ENCODE data around the gene EFCAB6. TPM values are rescaled to one million over a fixed set of nuclear protein-coding genes. Genes with fewer than 3 reads are reported as not detected.

EFCAB6 gene
- total RNA-seq, 6 donors from 2014 or later: 2.4 to 94.3 (median 6.6) TPM

DNA sequence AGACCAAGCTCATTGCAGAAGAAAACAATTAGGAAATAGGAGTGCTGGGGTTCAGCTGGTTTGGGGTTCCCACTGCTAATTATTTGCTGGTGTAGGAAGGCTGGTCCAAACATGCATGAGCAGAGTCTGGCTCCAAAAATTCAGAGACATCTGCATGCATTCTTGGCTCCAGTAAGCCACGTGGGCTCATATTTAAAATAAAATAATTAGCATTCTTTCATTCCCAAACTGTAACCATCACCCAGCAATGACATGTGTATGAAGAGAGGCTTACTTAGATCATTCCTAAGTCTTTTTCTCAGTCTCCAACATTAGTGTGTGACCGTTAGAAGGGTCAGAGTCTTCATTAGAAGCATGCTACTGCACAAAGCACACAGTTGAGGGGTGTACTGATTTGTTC is 58.4 kb downstream of the EFCAB6 start:
- Histone ChIP-seq H3K9me3 (no peaks in the 10 kb centered on the region), H3K27ac (no peak overlapping the region), H3K36me3 (no peaks in the 10 kb centered on the region), H3K4me3 (no peak overlapping the region), H3K4me1 (no peaks in the 10 kb centered on the region), H3K27me3 (no peaks in the 10 kb centered on the region)
- no peak for ATAC-seq (ENCODE audit: low FRiP score in 2 of 2)
- 58 to 80% methylated on average over 2 of the region's 2 CpGs for WGBS, 2 donors
- no peak for DNase-seq
- TF ChIP-seq POLR2A (IDR thresholded peaks at IDR 0.05) (no peak), POLR2AphosphoS5 (IDR thresholded peaks at IDR 0.05) (no peak), EP300 (IDR thresholded peaks at IDR 0.05) (no peak)
- TF ChIP-seq, protein P1, sequence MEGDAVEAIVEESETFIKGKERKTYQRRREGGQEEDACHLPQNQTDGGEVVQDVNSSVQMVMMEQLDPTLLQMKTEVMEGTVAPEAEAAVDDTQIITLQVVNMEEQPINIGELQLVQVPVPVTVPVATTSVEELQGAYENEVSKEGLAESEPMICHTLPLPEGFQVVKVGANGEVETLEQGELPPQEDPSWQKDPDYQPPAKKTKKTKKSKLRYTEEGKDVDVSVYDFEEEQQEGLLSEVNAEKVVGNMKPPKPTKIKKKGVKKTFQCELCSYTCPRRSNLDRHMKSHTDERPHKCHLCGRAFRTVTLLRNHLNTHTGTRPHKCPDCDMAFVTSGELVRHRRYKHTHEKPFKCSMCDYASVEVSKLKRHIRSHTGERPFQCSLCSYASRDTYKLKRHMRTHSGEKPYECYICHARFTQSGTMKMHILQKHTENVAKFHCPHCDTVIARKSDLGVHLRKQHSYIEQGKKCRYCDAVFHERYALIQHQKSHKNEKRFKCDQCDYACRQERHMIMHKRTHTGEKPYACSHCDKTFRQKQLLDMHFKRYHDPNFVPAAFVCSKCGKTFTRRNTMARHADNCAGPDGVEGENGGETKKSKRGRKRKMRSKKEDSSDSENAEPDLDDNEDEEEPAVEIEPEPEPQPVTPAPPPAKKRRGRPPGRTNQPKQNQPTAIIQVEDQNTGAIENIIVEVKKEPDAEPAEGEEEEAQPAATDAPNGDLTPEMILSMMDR (IDR thresholded peaks at IDR 0.05): no peak

DNA sequence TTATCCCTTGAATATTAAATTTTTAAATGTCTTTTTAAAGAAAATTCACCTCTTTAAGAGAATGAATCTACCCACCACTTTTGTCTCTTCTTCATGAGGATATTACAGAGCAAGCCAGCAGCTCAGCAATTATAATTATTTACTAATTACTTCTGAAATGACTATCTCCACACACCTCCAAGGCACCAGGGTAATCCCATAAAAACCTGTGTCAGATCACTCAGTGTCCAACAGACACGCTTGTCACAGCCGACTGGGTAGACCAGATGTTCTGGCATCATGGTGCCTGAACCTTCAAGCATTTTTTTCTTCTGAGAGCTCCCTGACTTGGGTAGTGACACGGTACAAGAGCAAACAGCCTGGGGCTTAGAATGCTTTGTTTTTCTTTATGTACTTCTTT is 61.4 kb downstream of the EFCAB6 start:
- no peak for TF ChIP-seq EP300 (IDR thresholded peaks at IDR 0.05)
- TF ChIP-seq, protein P1 (IDR thresholded peaks at IDR 0.05): no peak
- TF ChIP-seq POLR2A (IDR thresholded peaks at IDR 0.05): no peak
- TF ChIP-seq POLR2AphosphoS5 (IDR thresholded peaks at IDR 0.05): no peak
- DNase-seq (no peak), ATAC-seq (ENCODE audit: low FRiP score in 2 of 2) (no peak)
- H3K27me3 ChIP-seq: no peaks in the 10 kb centered on the region
- WGBS, 2 donors: 71 to 84% methylated on average over 3 of the region's 3 CpGs
- no peaks in the 10 kb centered on the region for H3K4me1 ChIP-seq
- H3K36me3 ChIP-seq: no peaks in the 10 kb centered on the region
- H3K27ac ChIP-seq: no peak overlapping the region
- H3K4me3 ChIP-seq: no peak overlapping the region
- H3K9me3 ChIP-seq: no peaks in the 10 kb centered on the region

DNA sequence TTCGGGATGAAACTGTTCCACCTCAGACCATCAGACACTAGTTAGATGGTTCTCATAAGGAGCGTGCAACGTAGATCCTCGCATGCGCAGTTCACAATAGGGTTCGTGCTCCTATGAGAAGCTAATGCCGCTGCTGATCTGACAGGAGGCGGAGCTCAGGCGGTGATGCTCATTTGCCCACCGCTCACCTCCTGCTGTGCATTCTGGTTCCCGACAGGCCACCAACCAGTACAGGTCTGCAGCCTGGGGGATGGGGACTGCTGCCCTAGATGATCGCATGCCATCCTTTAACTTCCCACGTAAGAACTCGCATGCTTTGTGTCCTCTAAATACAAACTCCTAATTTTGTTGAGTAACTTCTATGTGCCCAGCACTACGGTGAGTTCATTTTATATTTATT is 62.6 kb downstream of the EFCAB6 start:
- WGBS, 2 donors: 85 to 87% methylated on average over 15 of the region's 15 CpGs
- TF ChIP-seq POLR2A (IDR thresholded peaks at IDR 0.05): no peak
- TF ChIP-seq, protein P1 (IDR thresholded peaks at IDR 0.05): no peak
- Histone ChIP-seq H3K36me3 (no peaks in the 10 kb centered on the region), H3K4me1 (no peaks in the 10 kb centered on the region), H3K27me3 (no peaks in the 10 kb centered on the region), H3K27ac (no peak overlapping the region), H3K9me3 (no peaks in the 10 kb centered on the region), H3K4me3 (no peak overlapping the region)
- DNase-seq: no peak
- no peak for ATAC-seq (ENCODE audit: low FRiP score in 2 of 2)

DNA sequence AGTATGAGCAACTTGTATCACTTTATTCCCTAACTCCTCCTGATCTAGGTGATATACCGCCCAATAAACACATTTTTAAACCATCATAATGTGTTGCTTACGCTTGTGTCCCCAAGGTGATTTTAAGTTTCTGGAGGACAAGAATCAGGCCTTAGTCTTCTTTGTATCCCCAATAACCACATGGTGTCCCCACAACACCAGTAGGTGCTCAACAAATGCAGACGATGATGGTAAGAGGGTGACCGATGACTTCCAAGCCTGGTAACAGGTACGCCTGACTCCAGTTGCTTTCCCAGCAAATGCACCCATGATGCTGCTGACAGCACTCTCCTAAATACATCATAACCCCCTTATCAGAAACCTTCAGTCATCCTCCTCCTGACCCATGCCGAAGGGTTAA is 64.2 kb downstream of the EFCAB6 start:
- ATAC-seq (ENCODE audit: low FRiP score in 2 of 2): no peak
- no peak overlapping the region for H3K27ac ChIP-seq
- TF ChIP-seq POLR2A (IDR thresholded peaks at IDR 0.05) (no peak), POLR2AphosphoS5 (IDR thresholded peaks at IDR 0.05) (no peak), EP300 (IDR thresholded peaks at IDR 0.05) (no peak)
- TF ChIP-seq, protein P1 (IDR thresholded peaks at IDR 0.05): no peak
- WGBS, 2 donors: 95 to 96% methylated on average over 6 of the region's 6 CpGs
- no peaks in the 10 kb centered on the region for H3K9me3 ChIP-seq
- H3K27me3 ChIP-seq: no peaks in the 10 kb centered on the region
- H3K36me3 ChIP-seq: no peaks in the 10 kb centered on the region
- no peak for DNase-seq
- no peaks in the 10 kb centered on the region for H3K4me1 ChIP-seq
- H3K4me3 ChIP-seq: no peak overlapping the region

DNA sequence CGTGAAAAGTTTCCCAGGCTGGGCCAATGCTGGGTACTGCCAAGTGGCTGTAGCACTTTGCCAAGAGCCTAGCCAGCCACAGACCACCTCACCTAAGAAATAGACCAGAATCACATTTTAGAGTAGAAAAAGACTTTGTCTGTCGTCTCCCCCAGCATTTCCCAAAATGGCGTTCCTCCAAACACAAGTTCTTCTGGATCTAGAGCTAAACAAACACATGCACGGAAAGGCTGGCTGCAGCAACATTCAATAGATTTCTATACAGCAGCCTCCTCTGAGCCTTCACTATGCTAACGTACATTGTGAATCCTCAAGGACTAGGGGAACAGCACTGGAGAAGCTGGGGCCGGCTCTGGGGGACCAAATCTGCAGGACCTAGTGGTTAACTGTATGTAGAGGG is 65.0 kb downstream of the EFCAB6 start:
- ATAC-seq (ENCODE audit: low FRiP score in 2 of 2): no peak
- WGBS, 2 donors: 88 to 89% methylated on average over 6 of the region's 6 CpGs
- Histone ChIP-seq H3K4me1 (no peaks in the 10 kb centered on the region), H3K9me3 (no peaks in the 10 kb centered on the region), H3K36me3 (no peaks in the 10 kb centered on the region), H3K27me3 (no peaks in the 10 kb centered on the region), H3K27ac (no peak overlapping the region), H3K4me3 (no peak overlapping the region)
- TF ChIP-seq POLR2A (IDR thresholded peaks at IDR 0.05) (no peak), EP300 (IDR thresholded peaks at IDR 0.05) (no peak), POLR2AphosphoS5 (IDR thresholded peaks at IDR 0.05) (no peak)
- TF ChIP-seq, protein P1 (IDR thresholded peaks at IDR 0.05): no peak
- DNase-seq: no peak
